HG03025 (cell line): ENCODE measurements around the gene ALDH16A1.

Experiments used
- ATAC-seq: cut with Tn5 transposase; IDR thresholded peaks from one replicate; pipeline ENCODE4 v1.9.1; 2021; ENCODE audit warnings: mild to moderate bottlenecking, moderate library complexity; ENCODE audit not compliant: unreplicated experiment, low FRiP score

Gene ALDH16A1

GRCh38 chr19:49506575-49507105 is 53.6 kb downstream of the ALDH16A1 start:
- no peak for ATAC-seq

GRCh38 chr19:49507803-49508494 is 54.9 kb downstream of the ALDH16A1 start:
- no peak for ATAC-seq

- no peak for ATAC-seq
These were observed 60.1 kb downstream of the ALDH16A1 start for GRCh38 chr19:49512970-49513745.

GRCh38 chr19:49513746-49514118 is 60.7 kb downstream of the ALDH16A1 start:
- ATAC-seq, result no peak

GRCh38 chr19:49514151-49514550 is 61.1 kb downstream of the ALDH16A1 start:
- no peak for ATAC-seq

GRCh38 chr19:49515767-49516166 is 62.7 kb downstream of the ALDH16A1 start:
- ATAC-seq, result no peak

- ATAC-seq, result no peak
These were observed 65.0 kb downstream of the ALDH16A1 start for GRCh38 chr19:49518033-49518432.
